GM12872 (cell line): ENCODE data around the gene CELF4.

Source experiments
- TF ChIP-seq, protein P1 (sequence below): IDR thresholded peaks from 3 replicates; pipeline ENCODE4 v1.5.1; 2011; ENCODE audit warnings: low read depth, mild to moderate bottlenecking, low read length, moderate library complexity; ENCODE audit not compliant: insufficient read depth

Gene CELF4

DNA sequence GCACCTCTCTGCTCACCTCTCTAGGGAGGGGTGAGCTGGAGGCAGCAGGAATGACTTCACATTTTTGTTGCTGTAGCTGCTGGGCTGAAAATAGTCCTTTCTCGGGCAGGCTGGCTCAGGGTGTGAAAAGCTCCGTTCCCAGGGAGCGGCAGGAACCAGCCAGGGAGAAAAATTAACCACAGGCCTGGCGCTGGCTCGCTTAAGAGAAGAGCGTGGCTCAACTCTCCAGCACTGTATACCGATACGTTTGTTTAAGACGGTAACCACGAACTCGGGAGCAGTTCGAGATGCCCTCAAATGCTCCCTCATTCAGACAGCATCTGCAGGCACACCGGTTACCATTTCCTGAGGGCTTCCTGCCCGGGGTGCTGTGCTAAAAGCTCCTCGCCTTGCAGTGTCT, 129.6 kb downstream of the CELF4 start:
- TF ChIP-seq, protein P1, sequence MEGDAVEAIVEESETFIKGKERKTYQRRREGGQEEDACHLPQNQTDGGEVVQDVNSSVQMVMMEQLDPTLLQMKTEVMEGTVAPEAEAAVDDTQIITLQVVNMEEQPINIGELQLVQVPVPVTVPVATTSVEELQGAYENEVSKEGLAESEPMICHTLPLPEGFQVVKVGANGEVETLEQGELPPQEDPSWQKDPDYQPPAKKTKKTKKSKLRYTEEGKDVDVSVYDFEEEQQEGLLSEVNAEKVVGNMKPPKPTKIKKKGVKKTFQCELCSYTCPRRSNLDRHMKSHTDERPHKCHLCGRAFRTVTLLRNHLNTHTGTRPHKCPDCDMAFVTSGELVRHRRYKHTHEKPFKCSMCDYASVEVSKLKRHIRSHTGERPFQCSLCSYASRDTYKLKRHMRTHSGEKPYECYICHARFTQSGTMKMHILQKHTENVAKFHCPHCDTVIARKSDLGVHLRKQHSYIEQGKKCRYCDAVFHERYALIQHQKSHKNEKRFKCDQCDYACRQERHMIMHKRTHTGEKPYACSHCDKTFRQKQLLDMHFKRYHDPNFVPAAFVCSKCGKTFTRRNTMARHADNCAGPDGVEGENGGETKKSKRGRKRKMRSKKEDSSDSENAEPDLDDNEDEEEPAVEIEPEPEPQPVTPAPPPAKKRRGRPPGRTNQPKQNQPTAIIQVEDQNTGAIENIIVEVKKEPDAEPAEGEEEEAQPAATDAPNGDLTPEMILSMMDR = no peak

DNA sequence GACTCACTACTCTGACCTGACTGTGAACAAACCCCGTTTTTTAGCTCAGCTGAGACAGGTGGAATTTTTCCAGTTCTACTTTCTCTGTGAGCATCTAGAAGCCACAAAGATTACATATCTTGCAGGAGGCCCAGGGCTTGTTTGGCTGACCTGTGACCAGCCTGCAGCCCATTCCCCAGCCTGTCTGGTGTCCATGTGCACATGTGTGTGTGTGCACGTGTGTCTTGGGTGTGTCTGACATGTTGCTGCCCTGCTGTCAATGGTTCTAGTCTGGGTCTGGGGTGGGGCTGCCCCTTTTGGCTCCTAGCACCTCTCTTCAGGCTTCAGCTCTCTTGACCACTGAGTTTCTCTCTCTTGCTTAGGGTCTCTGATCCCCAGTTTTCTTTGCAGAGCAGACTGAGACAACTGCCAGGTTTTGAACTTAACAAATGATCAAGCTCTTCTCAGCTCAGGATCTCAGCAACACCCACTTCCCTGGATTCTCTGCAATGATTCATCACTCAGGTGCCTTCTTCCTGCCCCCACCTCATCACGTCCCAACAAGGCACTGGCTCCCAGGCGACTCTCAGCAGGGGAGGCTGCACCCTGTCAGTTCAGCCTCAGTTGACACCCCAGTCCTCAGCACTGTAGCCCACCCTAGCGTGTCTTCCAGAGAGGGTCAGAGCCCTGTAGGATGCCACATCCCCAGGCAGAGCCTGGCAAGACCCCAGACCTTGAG, 130.3 kb downstream of the CELF4 start:
- TF ChIP-seq, protein P1 = no peak

DNA sequence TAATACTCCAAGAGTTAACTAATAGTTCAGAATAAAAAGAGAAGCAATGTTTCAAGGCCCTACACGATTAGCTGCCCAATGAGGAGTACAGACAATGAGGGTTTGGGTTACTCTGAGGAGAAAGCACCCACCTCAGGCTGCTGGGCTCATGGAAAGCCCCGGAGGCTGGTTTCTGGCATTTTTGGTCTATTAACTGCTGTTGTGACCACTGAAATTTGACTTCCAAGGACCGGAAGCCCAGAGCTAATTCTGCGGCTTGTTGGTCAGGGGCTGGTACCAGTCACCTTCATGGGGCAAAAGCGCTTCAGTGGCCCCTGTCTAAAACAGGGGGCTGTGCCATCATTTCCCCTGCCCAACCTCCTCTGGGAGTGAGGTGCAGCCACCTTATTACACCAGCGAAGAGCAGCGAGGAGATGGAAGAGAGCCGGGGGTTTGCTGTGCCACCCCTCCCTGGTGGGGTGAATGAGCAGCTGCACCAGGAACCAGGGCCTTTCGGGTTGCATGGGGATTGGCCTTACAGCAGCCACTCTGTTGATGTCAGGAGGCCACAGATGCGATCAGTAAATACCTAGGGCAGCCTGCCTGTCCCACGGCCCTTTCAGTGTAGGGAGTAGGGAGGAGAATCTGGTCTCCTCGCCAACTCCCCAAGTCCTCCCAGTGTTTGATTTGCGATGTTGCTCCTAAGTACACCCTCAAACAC, 131.3 kb downstream of the CELF4 start:
- TF ChIP-seq, protein P1 = no peak

DNA sequence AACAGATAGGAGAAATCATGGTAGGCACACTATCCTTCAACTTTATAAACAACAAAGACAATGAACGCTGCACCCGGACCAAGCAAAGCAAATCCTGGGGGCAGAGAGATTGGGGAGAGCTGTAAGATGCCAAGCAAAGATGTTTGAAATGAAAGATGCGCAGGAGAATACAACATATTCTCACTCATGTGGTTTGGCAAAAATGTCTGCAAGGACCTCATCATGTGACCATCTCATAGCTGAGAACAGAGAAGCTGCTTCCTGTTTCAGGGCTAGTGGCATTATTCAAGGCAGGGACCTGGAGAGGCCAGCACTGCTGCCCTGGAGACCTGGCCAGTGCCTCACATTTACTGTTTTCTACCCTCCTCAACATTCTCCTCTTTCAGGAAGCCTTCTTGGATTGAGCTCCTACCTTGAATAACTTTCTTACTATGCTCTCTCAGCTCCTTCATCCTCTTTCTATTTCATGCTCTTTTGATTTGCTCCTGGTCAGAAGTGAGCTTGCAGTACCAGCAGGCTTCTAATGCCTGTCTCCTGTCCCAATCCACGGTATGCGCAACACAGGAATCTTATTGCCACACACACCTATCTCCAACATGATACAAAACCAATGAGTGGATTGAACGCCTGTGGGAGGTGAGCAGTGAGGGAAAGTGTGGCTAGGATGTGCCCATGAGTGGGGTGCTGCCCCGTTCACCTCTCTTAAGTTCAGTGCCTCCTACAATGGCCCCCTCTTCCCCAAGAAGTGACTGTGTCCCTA, 133.0 kb downstream of the CELF4 start:
- TF ChIP-seq, protein P1 = no peak

DNA sequence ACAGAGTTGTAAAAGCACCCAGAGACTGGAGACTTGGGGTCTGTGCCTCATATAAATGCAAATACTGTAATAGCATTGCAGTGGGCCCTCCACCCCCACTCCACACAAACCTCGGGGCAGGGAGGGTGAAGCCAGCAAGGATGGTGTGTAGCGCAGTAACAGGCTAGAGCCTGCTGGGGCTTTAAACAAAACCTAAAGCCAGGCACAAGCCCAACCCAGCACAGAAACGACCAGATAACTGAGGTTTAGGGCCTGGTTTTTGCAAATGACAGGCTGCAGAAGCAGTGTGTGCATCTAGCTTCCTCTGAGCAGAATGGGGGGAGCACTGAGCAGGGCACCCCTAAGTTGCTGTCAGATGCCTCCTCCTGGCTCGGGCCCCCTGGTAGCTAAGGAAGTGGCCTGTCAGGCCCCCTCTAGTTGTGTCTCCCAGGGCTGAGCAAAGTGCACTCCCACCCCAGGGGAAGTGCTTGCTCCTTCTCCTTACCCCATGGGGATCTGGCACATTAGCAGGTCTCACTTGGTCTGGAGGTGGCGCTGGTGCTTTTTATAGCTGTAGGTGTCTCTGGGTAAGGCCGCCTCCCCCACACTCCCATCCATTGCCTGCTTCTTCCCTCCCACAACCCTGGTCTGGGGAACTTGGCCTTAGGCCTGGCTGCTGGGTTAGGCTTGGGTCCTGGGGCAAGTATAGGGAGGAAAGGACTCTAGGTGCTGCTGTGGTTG, 135.1 kb downstream of the CELF4 start:
- TF ChIP-seq, protein P1 = no peak

GRCh38 chr18:37429791-37430190, 135.8 kb downstream of the CELF4 start:
- TF ChIP-seq, protein P1 = no peak
